Prostate gland (tissue), 2 donors: Measurements from ENCODE around the gene PNMA8C.

Experiments used
- CTCF ChIP-seq, 4 experiments: fragments of 200-600 bp in 2 of 4; fragments of 450-650 bp in 2 of 4; sonication (generic) in 2 of 4; IDR thresholded peaks; 1 replicate in 3 of 4; 2 replicates in 1 of 4; pipeline ENCODE4 v1.5.1; 2016 to 2019; ENCODE audit warnings: antibody characterized with exemption in 4 of 4, mild to moderate bottlenecking in 2 of 4, moderate library complexity in 2 of 4
- POLR2A ChIP-seq: fragments of 450-650 bp; IDR thresholded peaks from one replicate; pipeline ENCODE4 v1.6.1; 2016; ENCODE audit warnings: antibody characterized with exemption, mild to moderate bottlenecking

- no peak for TF ChIP-seq CTCF (IDR thresholded peaks at IDR 0.05)
- TF ChIP-seq POLR2A = no peak
Observed at GRCh38 chr19:46423188-46423587, 5.5 kb downstream of the PNMA8C start.
